Measurements from ENCODE around the gene CLDN34.

The CLDN34 gene

GRCh38 chrX:9977635-9978034, 10.5 kb downstream of the CLDN34 start:
- FAIRE-seq (no peak), DNase-seq (ENCODE audit: insufficient read length, low spot score) (no peak)

- no peak for FAIRE-seq
These were observed 13.2 kb downstream of the CLDN34 start for GRCh38 chrX:9980401-9980800.

DNA sequence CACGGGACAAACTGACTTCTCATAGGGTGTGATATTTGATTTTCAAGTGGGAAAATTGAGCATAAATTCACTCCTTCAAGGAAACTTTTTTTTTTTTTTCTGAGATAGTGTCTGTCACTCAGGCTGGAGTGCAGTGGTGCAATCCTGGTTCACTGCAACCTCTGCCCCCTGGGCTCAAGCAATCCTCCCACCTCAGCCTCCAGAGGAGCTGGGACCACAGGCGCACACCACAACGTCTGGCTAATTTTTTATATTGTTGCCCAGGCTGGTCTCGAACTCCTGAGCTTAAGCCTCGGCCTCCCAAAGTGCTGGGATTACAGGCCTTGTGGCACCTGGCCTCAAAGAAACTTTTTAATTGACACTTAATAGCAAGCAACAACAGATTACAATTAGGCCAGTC, 13.8 kb downstream of the CLDN34 start:
- no peak for FAIRE-seq
- no peak for DNase-seq (ENCODE audit: insufficient read length, low spot score)

More at GRCh38 chrX:9980401-9980800, 13.2 kb downstream of the CLDN34 start:
- DNase-seq (ENCODE audit: insufficient read length, low spot score), result no peak

- DNase-seq (ENCODE audit: insufficient read length, low spot score), result no peak
- no peak for FAIRE-seq
These were observed 16.3 kb downstream of the CLDN34 start for GRCh38 chrX:9983441-9983840.

GRCh38 chrX:9983846-9984245, 16.7 kb downstream of the CLDN34 start:
- no peak for DNase-seq (ENCODE audit: insufficient read length, low spot score)
- no peak for FAIRE-seq

DNA sequence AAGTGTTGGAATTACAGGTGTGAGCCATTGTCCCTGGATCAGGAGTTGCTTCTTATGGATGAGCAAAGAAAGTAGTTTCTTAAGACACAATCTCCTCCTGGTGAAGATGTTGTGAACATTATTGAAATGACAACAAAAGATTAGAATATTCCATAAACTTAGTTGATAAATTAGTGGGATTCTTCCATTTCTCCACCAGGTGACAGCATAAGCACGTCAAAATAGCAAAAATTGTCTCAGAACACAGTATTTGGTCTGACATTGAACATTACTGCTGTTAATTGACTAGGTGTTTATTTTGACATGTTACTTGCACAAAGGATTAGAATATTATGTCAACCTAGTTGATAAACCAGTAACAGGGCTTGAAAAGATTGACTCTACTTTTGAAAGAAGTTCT, 21.6 kb downstream of the CLDN34 start:
- peak; percentile 35 for FAIRE-seq
- no peak for DNase-seq (ENCODE audit: insufficient read length, low spot score)

DNA sequence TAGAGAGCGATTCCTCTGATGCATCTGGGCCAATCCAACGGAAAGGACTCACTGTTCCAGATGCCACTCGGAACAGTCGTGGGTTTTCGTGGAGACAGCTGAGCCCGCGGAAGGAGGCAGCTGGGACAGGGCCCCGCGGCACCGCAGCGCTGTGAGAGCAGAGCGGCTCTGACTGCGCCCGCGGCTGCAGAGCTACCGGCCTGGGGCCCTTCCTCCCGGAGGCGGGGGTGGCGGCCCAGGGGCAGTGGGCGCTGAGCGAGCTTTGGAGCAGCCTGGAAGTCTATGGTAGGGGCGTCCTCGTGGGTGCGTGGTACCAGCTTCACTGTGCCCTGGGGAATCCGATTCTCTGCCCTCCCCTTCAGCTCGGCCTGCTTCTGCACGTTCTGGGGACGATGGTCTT, 24.9 kb downstream of the CLDN34 start:
- no peak for DNase-seq (ENCODE audit: insufficient read length, low spot score)
- no peak for FAIRE-seq

GRCh38 chrX:9992724-9993123, 25.6 kb downstream of the CLDN34 start:
- FAIRE-seq, result no peak
- DNase-seq (ENCODE audit: insufficient read length, low spot score), result no peak

GRCh38 chrX:9995855-9996339, 28.7 kb downstream of the CLDN34 start:
- peak; percentile 50 for DNase-seq (ENCODE audit: insufficient read length, low spot score)
- FAIRE-seq, result peak; percentile 26

DNA sequence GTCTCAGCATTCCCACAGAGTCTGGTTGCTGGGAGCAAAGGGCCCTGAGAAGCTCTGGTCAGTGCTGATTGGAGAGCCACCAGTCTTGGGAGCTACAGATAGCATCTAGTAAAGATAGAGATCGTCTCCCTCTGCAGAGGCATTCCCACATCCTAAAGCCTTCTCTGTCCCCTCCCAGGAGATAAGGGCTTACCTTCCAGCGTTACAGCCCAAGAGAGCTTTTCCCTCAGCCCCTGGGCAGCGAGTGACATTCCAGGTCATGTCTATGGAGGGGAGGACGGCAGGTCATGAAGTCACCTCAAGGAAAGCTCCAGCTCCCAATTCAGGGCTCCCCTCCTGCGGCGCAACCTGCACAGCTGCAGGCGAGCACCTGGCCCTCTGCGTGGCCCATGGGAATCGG, 29.9 kb downstream of the CLDN34 start:
- no peak for DNase-seq (ENCODE audit: insufficient read length, low spot score)
- FAIRE-seq, result no peak

DNA sequence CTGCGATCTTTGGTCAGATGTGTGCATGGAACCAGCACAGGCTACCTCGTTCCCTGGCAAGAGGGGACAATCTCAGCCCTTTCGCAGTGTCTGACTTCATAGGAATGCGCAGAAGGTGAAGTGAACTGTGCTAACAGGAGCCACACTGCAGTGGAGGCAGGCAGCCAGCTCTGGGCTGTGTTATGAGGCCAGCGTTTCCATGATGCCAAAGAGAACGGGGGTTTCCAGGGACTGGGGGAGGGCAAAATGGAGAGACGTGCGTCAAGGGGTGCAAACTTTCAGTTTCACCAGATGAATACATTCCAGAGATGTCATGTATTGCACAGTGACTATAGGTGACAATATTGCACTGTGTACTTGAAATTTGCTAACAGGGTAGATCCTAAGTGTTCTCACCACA, 30.4 kb downstream of the CLDN34 start:
- no peak for DNase-seq (ENCODE audit: insufficient read length, low spot score)
- FAIRE-seq, result no peak

DNA sequence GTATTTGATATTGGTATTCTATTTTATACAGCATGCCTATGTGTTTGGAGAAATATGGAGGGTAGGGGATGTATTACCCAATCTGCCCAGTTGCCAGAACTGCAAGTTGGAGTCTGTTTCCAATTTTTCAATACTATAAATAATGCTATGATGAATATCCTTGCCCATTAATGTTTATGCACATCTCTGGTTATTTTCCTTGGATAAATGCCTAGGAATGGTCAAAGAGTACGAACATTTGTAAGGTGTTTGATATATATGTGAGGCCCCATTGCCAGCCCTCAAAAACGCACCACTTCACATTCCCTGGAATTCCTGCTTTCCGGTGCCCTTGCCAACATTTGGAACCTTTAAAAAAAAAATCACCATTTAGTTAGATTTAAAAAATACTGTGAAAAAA, 34.3 kb downstream of the CLDN34 start:
- no peak for DNase-seq (ENCODE audit: insufficient read length, low spot score)
- FAIRE-seq, result no peak

DNA sequence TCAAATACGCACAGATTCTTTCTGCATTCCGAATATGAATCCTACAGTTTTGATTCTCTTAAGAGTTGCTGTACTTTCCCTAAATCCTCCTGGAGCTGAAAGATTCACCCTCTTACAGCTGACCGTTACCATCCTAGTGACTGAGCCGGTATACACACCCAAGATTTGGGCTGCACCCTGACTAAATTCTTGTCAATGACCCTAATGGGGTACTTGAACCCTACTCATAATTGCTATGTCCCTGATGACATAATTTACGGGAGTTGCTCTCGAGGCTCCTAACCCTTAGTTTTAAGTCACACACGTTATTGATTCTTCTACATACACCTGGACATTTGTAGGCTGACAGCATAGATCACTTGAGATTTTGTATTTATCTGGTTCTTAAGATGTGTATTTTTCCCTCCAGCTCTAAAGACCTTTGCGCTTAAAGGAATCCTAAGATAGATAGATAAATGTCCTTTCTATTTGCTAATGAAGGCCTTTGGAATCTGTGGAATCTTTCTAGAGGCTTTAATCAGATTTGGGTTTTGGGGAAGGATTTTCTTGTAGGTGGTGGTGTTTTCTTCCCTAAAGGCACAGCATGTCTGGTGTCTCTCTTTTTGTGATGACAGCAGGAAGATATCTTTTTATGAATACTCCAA, 37.8 kb downstream of the CLDN34 start:
- no peak for FAIRE-seq

GRCh38 chrX:10006086-10006485, 38.9 kb downstream of the CLDN34 start:
- DNase-seq (ENCODE audit: insufficient read length, low spot score) (no peak), FAIRE-seq (no peak)

More for the DNA sequence above, 37.8 kb downstream of the CLDN34 start:
- DNase-seq (ENCODE audit: insufficient read length, low spot score), result no peak

GRCh38 chrX:10006770-10007169, 39.6 kb downstream of the CLDN34 start:
- DNase-seq (ENCODE audit: insufficient read length, low spot score) (no peak), FAIRE-seq (no peak)

DNA sequence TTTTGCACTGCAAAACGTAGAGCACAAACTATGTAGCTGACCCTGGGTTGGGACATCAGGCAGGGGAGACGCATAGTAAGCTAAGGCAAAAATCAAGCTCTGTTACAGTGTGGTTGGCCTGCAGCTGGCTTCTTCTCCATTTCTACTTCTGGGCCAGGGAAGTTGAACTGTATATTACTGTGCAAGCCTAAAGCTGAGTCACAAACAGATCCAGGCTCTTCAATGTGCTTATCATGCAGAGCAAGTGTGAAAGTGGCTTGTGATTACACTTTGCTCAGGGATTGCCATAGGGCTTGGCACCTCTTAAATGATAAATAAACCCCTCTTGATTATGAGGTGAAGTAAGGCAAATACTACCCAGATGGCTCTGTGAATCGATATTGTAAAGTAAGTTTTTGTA, 40.5 kb downstream of the CLDN34 start:
- FAIRE-seq, result no peak
- no peak for DNase-seq (ENCODE audit: insufficient read length, low spot score)

- DNase-seq (ENCODE audit: insufficient read length, low spot score) (no peak), FAIRE-seq (no peak)
These were observed 41.4 kb downstream of the CLDN34 start for GRCh38 chrX:10008483-10009056.

GRCh38 chrX:10009741-10010140, 42.6 kb downstream of the CLDN34 start:
- no peak for FAIRE-seq

DNA sequence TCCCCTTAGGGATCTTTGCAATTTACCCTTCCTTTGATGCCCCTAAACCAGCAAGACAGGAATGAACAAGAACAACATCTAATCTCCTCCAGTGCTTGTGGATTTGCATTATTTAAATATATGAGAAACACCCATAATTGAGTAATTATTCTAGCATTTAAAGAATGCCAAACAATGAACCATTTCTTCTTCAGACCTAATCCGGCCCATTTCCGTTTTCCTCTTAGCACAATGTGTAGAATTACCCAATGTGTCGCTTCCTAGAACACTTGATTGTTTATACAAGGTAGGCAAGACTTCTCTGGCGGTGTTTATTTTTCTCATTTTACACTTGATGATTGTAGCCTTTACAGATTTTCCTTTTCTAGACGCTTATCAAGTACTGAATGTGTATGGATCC, 43.5 kb downstream of the CLDN34 start:
- FAIRE-seq, result peak; percentile 53
- DNase-seq (ENCODE audit: insufficient read length, low spot score), result no peak

More at GRCh38 chrX:10009741-10010140, 42.6 kb downstream of the CLDN34 start:
- no peak for DNase-seq (ENCODE audit: insufficient read length, low spot score)

- FAIRE-seq (peak; percentile 18), DNase-seq (ENCODE audit: insufficient read length, low spot score) (no peak)
These were observed 44.2 kb downstream of the CLDN34 start for GRCh38 chrX:10011261-10011931.

DNA sequence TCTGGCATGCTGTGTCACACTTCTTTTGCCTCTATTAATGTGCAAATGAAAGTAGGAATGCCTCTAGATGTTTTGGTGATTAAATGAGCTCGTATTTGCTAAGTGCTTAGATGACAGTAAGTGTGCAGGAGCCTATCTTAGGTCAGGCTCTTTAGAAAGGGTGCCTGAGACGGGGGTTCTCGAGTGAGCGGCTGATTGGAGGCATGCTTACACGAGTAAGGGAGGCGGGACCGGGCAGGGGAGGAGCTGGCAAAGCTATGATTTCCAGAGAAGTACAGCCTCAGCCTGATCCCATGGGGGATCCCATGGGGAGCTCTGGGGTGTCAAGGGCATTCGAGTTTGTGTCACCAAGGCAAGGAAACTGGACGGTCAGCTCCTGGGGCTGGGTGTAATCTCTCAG, 44.8 kb downstream of the CLDN34 start:
- no peak for DNase-seq (ENCODE audit: insufficient read length, low spot score)

More for the DNA sequence above, 44.8 kb downstream of the CLDN34 start:
- FAIRE-seq, result no peak

Data from GM19239 (cell line).